Esophagus squamous epithelium (tissue), 5 donors: ENCODE measurements around the gene FGF5. TPM values are rescaled to one million over a fixed set of nuclear protein-coding genes. Genes with fewer than 3 reads are reported as not detected.

Experiments
- DNase-seq: peaks from one replicate; lab custom pipeline; 2025; lab: John Stamatoyannopoulos, UW
- H3K27ac ChIP-seq, 4 donors: fragments of 200-600 bp; sonication (generic); one replicate each; pipeline ENCODE4 v1.5.1; 2016 to 2019; ENCODE audit warnings: mild to moderate bottlenecking in 1 of 4
- H3K27me3 ChIP-seq, 4 donors: fragments of 200-600 bp; sonication (generic); 1 replicate in 3 of 4; 2 replicates in 1 of 4; pipeline versions ENCODE4 v1.5.1 to v1.6.0; 2017 to 2021; ENCODE audit warnings: antibody characterized with exemption in 1 of 4
- H3K36me3 ChIP-seq, 3 donors: fragments of 200-600 bp; sonication (generic); one replicate each; pipeline ENCODE4 v1.5.1; 2016 to 2019
- H3K4me1 ChIP-seq, 3 donors: fragments of 200-600 bp; sonication (generic); one replicate each; pipeline ENCODE4 v1.5.1; 2017 to 2019
- H3K4me3 ChIP-seq, 4 donors: fragments of 200-600 bp; sonication (generic); 1 replicate in 3 of 4; 2 replicates in 1 of 4; pipeline ENCODE4 v1.5.1; 2016 to 2019; ENCODE audit warnings: mild to moderate bottlenecking in 2 of 4, moderate library complexity in 1 of 4
- H3K9me3 ChIP-seq, 3 donors: fragments of 200-600 bp; sonication (generic); one replicate each; pipeline ENCODE4 v1.5.1; 2016 to 2019
- CTCF ChIP-seq, 6 experiments: fragments of 450-650 bp in 4 of 6; fragments of 200-600 bp in 2 of 6; sonication (generic) in 2 of 6; IDR thresholded peaks; one replicate each; pipeline ENCODE4 v1.5.1; 2016 to 2019; ENCODE audit warnings: antibody characterized with exemption in 6 of 6, mild to moderate bottlenecking in 4 of 6, moderate library complexity in 4 of 6
- POLR2A ChIP-seq, 4 donors: fragments of 450-650 bp; IDR thresholded peaks; one replicate each; pipeline ENCODE4 v1.6.1; 2017; ENCODE audit warnings: antibody characterized with exemption in 4 of 4, mild to moderate bottlenecking in 4 of 4, moderate library complexity in 3 of 4
- WGBS, 2 donors: methylation state at CpG; one replicate each; pipeline ENCODE4 v1.1.5; 2018; 5-methylcytosine and 5-hydroxymethylcytosine counted together
- intact Hi-C: fragments of 100-400 bp; cut with DNase I; formaldehyde crosslinking; loops from one replicate; pipeline ENCODE4 v1.15.0; 2022
- total RNA-seq, 4 donors: library from RNA; depleted of rRNA; stranded (reverse); fragments of >200 nt; gene quantifications; one replicate each; pipeline ENCODE4 v1.1.0, GENCODE V29; 2016
- donor health status: DM: yes; HTN: yes; CAD: no.

Gene FGF5
- total RNA-seq, 4 donors from 2014 or later: not detected

GRCh38 chr4:80252953-80253352 is 13.5 kb upstream of the FGF5 start:
- Histone ChIP-seq H3K4me3 (no peak overlapping the region), H3K27me3 (peaks cover 0 to 35% (median 0%) of the 10 kb centered on the region in 4 donors), H3K4me1 (no peaks in the 10 kb centered on the region), H3K27ac (no peak overlapping the region), H3K36me3 (no peaks in the 10 kb centered on the region), H3K9me3 (no peaks in the 10 kb centered on the region)
- no peak for TF ChIP-seq CTCF (IDR thresholded peaks at IDR 0.05)
- no peak for TF ChIP-seq POLR2A (IDR thresholded peaks at IDR 0.05)
- intact Hi-C loops: no loop called here
- no peak for DNase-seq

GRCh38 chr4:80253510-80253909 is 13.0 kb upstream of the FGF5 start:
- H3K4me1 ChIP-seq: no peaks in the 10 kb centered on the region
- 74 to 82% methylated on average over 4 of the region's 4 CpGs for WGBS, 2 donors
- H3K36me3 ChIP-seq: no peaks in the 10 kb centered on the region
- H3K9me3 ChIP-seq: no peaks in the 10 kb centered on the region
- no peak for TF ChIP-seq CTCF (IDR thresholded peaks at IDR 0.05)
- no peak for TF ChIP-seq POLR2A (IDR thresholded peaks at IDR 0.05)
- DNase-seq: no peak
- H3K27ac ChIP-seq: no peak overlapping the region
- no peak overlapping the region for H3K4me3 ChIP-seq
- peaks cover 0 to 36% (median 0%) of the 10 kb centered on the region in 4 donors for H3K27me3 ChIP-seq
- intact Hi-C loops: no loop called here

GRCh38 chr4:80254114-80254513 is 12.3 kb upstream of the FGF5 start:
- Histone ChIP-seq H3K27me3 (peaks cover 0 to 42% (median 0%) of the 10 kb centered on the region in 4 donors), H3K4me3 (no peak overlapping the region), H3K4me1 (no peaks in the 10 kb centered on the region), H3K27ac (no peak overlapping the region), H3K9me3 (no peaks in the 10 kb centered on the region), H3K36me3 (no peaks in the 10 kb centered on the region)
- 80 to 93% methylated on average over 2 of the region's 2 CpGs for WGBS, 2 donors
- intact Hi-C loops: no loop called here
- no peak for DNase-seq
- TF ChIP-seq POLR2A (IDR thresholded peaks at IDR 0.05) (no peak), CTCF (IDR thresholded peaks at IDR 0.05) (no peak)

GRCh38 chr4:80255329-80256095 is 11.0 kb upstream of the FGF5 start:
- WGBS, 2 donors: 58 to 61% methylated on average over 7 of the region's 7 CpGs
- no peak for DNase-seq
- intact Hi-C loops: no loop called here
- peaks cover 0 to 50% (median 0%) of the 10 kb centered on the region in 4 donors for H3K27me3 ChIP-seq
- no peaks in the 10 kb centered on the region for H3K36me3 ChIP-seq
- no peak overlapping the region for H3K4me3 ChIP-seq
- H3K4me1 ChIP-seq: no peaks in the 10 kb centered on the region
- H3K27ac ChIP-seq: no peak overlapping the region
- H3K9me3 ChIP-seq: no peaks in the 10 kb centered on the region
- TF ChIP-seq POLR2A (IDR thresholded peaks at IDR 0.05) (no peak), CTCF (IDR thresholded peaks at IDR 0.05) (no peak)

- Histone ChIP-seq H3K27me3 (peaks cover 0 to 64% (median 0%) of the 10 kb centered on the region in 4 donors), H3K27ac (no peak overlapping the region), H3K4me3 (no peak overlapping the region), H3K36me3 (no peaks in the 10 kb centered on the region), H3K9me3 (no peaks in the 10 kb centered on the region), H3K4me1 (no peaks in the 10 kb centered on the region)
- DNase-seq: no peak
- no peak for TF ChIP-seq CTCF (IDR thresholded peaks at IDR 0.05)
- no peak for TF ChIP-seq POLR2A (IDR thresholded peaks at IDR 0.05)
- intact Hi-C loops: no loop called here
Observed at GRCh38 chr4:80257851-80258250, 8.6 kb upstream of the FGF5 start.
